GM11168 (cell line): ENCODE measurements around the gene AGAP1.

Source experiments
- in situ Hi-C: fragments of 300-500 bp; cut with MboI; formaldehyde crosslinking; loops from one replicate; pipeline ENCODE4 v1.12.0; 2022; ENCODE audit warnings: low sequenced_read_pairs; ENCODE audit not compliant: unreplicated experiment

Gene AGAP1

GRCh38 chr2:235903782-235904584 lies 410.1 kb downstream of the AGAP1 start:
- in situ Hi-C loops: no loop called here

- in situ Hi-C loops: no loop called here
Measured at GRCh38 chr2:235904585-235904931, 410.7 kb downstream of the AGAP1 start.

- in situ Hi-C loops: no loop called here
Measured at GRCh38 chr2:235908826-235909225, 415.0 kb downstream of the AGAP1 start.

GRCh38 chr2:235909358-235909757 lies 415.5 kb downstream of the AGAP1 start:
- in situ Hi-C loops: no loop called here

DNA sequence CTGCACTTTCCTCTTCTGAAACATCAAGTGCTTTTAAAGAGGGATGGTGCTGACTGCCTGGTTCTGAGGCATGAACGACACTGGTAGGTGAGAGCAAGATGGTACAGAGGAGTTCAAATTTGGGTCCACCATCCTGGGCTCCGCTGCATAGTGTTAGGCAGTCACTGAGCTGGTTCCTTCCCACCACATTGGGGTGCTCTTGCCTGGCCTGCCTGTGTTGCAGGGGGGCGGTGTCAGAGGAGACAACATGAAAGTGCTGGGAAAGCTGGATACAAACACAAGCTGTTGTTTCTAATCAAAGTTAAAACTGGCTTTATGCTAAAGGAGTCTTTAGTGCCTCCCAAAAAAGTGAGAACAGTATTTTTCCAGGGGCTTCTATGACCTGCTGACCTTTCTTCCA lies 416.2 kb downstream of the AGAP1 start:
- in situ Hi-C loops: no loop called here

DNA sequence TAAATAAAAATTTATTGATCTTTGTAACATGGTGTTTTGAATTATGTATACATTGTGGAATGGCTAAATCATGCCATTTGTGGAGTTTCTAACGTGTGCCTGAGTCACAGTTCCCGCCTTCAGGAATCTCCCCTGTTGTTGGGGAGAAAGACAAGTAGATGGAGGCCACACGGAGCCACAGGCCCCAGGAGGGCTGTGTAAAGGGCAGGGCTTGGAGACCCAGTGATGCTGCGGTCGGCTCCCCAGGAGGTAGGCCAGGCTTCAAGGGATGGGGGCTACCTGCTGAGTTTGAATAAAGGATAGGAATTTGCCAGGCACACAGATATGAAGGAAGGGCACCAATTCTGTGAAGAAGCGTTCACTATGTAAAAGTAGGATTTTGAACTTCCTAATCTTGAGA lies 417.3 kb downstream of the AGAP1 start:
- in situ Hi-C loops: no loop called here

DNA sequence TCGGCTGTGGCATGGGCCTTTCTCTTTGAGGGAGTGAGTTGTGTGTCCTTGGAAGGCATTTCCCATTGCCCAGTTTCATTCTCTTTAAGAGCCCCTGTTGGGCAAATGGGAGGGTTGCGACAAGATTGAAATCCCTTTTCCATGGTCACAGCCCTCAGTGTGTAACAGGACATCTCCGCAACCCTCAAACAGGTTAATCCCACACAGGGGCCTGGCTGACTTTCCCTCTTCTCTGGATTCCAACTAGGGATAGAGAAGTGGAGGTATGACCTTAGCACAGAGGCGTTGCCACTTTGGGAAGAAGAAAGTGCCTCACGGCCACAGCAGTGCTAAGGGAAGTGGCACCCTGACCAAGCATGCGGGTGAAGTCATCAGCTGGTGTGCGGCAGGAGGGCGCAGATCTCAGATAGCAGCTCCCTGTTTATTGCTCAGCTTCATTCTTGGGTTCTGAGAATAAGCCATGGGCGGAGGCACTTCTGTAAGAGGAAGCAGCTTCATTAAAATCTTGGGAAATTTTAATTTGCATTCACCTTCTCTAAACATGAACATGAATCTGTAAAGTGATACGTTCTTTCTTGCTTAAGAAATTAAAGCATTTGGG lies 417.9 kb downstream of the AGAP1 start:
- in situ Hi-C loops: no loop called here

DNA sequence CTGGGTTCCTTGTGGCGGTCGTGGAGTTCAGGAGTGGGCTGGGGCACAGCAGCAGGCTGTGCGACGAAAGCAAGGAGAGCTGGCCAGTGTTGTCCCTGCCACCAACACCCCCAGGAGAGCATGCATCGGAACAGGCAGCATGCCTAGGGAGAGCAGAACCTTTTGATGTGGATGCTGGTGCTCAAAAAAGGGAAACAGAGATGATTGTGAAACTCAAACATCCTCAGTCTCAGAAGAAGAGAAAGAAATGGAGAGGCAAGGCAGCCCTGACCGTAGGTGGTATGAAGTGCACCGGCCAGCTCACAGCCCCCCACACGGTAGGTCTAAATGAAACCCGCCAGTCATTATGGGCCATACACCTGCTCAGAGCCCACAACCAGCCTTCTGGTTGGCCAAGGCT lies 420.9 kb downstream of the AGAP1 start:
- in situ Hi-C loops: no loop called here

DNA sequence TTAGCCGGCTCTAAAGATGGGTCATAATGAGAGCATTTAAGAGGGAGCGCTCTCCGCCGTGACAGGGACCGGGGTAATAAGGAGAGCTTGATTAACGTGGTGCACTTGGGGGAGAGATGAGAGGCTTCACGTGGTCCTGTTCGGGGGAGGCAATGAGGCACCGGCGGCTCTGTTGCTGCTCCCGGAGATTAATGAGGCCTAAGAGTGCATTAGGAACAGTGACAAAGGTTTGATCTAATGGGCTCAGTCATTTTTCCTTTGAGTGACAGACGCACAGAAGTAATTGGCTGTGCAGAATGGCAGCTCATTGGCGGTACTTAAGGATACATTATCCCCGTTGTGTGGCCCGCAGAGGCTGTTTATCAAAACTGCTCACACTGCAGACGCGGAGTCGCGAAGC lies 423.7 kb downstream of the AGAP1 start:
- in situ Hi-C loops: no loop called here

DNA sequence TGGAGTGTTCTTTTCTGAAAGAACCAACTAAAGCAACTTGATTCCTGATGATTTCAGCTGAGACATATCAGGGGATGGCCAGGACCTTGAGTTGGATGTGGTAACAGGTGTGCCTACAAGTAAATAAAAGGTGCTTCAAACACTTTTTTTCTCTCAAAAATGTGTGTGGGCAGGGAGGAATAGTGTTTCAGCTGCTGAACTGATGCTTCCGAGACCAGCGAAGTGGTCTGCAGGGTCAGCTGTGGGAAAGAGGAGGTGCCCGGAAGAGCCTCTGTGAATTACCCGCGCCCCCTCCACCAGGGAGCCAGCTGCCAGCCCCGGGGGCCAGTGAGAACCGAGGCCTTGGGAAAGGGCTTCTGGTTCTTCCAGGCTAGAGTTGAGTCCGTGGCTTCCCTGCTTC lies 425.0 kb downstream of the AGAP1 start:
- in situ Hi-C loops: no loop called here

DNA sequence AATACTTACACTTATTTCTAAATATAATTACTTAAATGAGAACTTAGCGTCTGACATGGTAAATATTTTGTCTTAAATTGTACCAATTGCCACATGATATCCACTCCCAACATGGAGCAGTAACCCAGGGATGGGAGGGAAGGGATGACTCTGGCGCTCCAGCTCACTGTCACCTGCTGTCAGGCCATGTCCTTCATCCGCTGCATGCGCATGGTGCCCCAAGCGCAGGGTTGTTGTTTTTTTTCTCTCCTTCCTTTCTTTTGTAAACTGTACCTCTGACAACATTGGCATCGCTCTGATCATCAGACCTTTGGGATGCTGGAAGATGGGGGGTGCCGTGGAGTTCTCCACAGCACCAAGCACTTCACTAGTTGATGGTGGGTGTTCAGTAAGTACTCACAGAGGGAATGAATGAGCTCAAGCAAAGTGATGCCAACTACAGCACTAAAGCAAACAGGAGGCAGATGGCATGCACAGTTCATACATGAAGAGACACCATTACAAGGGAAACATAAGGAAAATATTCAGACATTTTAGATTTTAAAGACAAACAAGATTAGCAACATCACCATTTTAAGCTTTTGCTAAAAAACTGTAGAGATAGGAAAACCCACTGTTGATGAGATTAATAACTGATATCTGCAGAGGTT lies 426.5 kb downstream of the AGAP1 start:
- in situ Hi-C loops: no loop called here

DNA sequence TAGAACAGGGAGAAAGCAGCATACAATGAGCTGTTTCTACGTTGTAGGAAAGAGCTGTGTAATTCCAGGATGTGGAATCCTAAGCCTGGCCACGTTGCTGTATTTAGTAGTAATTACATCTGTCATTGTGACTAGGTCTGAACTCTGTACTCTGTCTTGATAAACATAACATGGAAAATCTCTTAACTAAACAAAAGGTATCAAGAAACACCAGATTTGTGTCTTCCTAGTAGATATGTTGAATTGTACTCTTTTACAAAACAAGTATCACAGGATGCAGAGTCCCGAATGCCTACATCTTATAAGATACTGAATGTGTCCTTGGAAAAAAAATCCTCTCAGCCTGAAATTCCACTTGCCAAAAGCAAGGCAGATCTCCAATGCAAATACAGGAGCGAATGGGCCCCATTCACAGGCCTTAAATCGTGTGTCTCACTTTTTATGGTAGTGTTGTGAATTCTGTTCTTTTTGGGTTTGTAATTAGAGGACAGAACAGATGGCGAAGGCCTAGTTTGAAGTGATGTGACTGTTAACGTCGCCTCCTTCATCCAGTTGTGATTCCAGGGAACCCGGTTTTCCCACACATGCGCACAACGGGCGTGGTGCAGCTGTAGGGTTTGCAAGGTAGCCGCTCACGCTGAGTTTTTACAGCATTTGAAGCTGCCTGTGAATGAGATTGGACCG lies 427.8 kb downstream of the AGAP1 start:
- in situ Hi-C loops: no loop called here

DNA sequence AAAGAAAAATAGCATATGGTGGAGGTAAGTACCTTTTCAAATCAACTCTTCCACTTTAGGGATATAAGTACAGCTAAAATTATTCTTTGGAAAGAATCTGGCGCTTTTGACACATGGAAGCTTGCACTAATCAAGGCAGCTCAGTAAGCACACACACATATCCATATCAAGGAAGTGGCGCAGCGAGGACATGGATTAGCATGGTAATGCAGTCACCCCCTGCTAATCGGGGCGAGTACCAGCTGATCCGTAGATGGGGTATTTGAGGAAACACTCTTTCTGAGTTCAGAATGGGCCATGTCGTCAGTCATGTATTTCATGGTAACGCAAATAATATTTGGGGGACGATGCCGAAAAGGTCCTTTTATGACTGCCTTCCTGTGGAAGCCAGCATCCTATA lies 429.0 kb downstream of the AGAP1 start:
- in situ Hi-C loops: no loop called here

DNA sequence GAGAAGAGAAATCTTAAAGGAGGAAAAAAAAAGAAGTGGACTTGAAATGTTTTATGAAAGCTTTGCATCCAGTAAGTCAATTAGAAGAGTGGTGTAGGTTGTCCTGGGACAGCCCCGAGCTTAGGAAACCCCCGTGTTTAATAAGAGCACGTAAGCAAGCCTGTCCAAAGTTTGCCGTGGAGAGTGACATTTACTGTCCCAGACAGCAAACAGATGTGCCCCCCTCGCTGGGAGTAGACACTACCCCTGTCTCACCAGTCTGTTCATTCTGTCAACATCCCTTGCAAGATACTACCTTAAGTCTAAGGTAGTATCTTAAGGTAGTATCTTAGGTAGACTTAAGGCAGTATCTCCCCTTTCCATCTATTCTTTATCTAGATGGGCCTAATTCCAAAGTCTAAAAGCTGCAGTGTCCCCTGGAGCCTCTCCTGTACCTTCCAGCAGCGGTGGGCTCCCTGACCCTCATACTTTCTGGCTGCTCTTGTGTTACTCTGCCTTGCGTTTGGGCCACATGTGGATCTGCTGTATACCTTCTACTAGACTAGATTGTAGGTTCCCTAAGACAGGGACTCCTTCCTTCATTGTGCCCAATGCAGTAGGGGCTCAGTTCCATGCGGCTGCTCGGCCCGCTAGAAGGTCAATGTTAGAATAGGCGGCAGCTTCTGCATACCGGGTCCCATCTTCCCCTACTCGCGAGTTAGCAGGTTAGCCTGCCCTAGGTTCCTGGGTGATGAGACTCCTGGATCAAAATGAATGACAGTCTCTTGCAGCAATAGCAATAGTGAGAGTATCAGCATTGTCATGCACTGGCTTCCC lies 430.2 kb downstream of the AGAP1 start:
- in situ Hi-C loops: no loop called here

GRCh38 chr2:235924675-235925063 lies 430.8 kb downstream of the AGAP1 start:
- in situ Hi-C loops: no loop called here

GRCh38 chr2:235925250-235925919 lies 431.5 kb downstream of the AGAP1 start:
- in situ Hi-C loops: no loop called here

DNA sequence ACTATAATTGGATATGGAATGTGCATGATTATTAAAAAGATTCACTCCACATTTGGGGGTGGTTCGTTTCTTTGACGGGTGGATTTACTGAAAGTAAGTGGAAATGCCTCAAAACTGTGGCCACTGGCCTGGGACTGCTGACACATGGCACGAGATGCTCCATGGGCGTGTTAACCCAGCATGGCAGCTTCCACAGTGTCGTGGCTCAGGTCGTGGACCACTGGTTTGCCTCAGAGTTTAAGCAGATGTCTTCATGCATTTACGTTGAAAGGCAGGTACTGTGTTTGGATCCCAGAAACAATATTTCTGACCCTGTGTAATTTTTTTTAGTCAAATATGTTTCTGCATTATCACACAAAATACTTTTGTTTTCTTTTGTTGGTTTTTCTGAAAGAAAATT lies 432.4 kb downstream of the AGAP1 start:
- in situ Hi-C loops: no loop called here

- in situ Hi-C loops: no loop called here
Measured at GRCh38 chr2:235928751-235929370, 435.0 kb downstream of the AGAP1 start.

GRCh38 chr2:235930701-235931100 lies 436.9 kb downstream of the AGAP1 start:
- in situ Hi-C loops: no loop called here
